Measurements from ENCODE around the gene TMEM19.
"Not testable (repeated sequence)": the region's sequence is repeated elsewhere in the genome, so short reads cannot be mapped to it uniquely, and the experiment has no call there.

Gene TMEM19

GRCh38 chr12:71665090-71665463 lies 20.8 kb upstream of the TMEM19 start:
- no peak for DNase-seq (ENCODE audit: low read depth in 2 of 2)

- no peak for DNase-seq (ENCODE audit: low read depth in 2 of 2)
Measured at GRCh38 chr12:71666259-71666658, 19.6 kb upstream of the TMEM19 start.

DNA sequence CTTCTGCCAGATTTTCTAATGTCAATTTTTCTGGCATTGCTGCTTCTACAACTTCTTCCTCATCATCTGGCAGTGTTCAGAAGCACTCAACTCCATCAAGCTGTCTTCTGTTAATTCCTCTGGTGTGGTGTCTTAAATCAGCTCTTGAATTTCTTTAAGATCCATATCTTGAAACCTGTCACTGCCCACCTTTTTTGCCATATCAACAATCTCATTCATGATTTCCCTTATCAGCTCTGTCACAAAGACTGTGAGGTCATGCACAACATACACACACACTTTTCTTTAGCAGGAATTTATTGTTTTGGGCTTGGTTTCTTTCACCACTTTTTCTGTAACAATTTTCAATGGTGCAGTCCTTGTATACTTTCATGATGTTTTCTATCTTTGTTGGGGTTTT lies 14.6 kb upstream of the TMEM19 start:
- DNase-seq (ENCODE audit: low read depth in 2 of 2), result no peak

- no peak for DNase-seq (ENCODE audit: low read depth in 2 of 2)
Measured at GRCh38 chr12:71671816-71672215, 14.1 kb upstream of the TMEM19 start.

- DNase-seq (ENCODE audit: low read depth in 2 of 2), result no peak
Measured at GRCh38 chr12:71682466-71682865, 3.4 kb upstream of the TMEM19 start.

GRCh38 chr12:71683633-71684032 lies 2.2 kb upstream of the TMEM19 start:
- DNase-seq (ENCODE audit: low read depth in 2 of 2), result no peak

- no peak for DNase-seq (ENCODE audit: low read depth in 2 of 2)
Measured at GRCh38 chr12:71684081-71684480, 1.8 kb upstream of the TMEM19 start.

DNA sequence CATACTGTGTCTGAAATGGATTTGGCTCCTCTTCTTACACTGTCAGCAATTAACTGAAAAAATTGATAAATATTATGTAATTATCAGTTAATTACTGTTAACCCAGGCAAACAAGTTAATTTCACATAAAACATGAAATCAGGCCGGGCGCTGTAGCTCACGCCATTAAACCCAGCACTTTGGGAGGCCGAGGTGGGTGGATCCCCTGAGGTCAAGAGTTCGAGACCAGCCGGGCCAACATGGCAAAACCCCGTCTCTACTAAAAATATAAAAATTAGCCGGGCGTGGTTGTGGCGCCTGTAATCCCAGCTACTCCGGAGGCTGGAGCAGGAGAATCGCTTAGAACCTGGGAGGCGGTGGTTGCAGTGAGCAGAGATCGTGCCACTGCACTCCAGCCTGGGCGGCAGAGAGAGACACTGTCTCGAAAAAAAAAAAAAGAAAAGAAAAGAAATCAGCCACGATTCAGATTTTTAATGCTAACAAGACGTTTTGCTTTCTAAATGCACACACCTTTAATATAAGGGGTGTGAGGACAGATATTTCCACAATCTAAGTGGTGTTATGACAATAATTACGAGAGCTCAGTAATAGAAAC lies 473 bp upstream of the TMEM19 start:
- DNase-seq (ENCODE audit: low read depth in 2 of 2), result no peak

DNA sequence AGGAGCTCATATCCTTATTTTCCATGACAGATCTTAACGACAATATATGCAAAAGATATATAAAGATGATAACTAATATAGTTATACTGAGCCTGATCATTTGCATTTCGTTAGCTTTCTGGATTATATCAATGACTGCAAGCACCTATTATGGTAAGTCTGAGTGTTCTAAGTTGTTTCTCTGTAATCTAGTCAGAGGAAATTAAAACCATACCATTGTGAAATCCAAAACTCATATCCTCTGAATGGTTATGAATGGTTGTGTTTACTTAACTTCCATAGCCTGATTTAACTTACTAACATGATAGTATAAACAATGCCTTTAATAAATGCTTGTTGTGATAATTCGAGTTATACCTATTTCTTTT lies 760 bp downstream of the TMEM19 start:
- no peak for DNase-seq (ENCODE audit: low read depth in 2 of 2)

GRCh38 chr12:71687172-71687571 lies 1.3 kb downstream of the TMEM19 start:
- not testable (repeated sequence) for DNase-seq (ENCODE audit: low read depth in 2 of 2)

DNA sequence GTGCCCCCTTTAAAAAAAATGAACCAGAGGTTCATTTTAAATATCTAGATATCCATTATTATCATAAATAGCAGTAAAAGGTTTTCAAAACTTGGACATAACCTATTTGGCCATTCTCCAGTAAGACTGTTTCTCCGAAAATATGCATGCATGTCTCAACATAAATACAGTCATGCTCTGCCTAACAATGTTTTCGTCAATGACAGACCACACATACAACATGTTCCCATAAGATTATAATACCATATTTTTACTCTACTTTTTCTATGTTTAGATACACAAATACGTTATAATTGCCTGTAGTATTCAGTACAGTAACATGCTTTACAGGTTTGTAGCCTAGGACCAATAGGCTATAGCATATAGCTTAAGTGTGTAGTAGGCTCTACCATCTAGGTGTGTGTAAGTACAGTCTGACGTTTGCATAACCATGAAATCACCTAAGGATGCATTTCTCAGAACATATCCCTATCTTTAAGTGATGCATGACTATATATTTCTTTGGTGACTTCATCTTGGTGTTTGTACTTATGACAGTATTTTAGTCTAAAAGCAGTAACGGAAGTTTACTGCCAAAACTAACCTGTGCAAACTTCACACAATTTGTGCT lies 3.2 kb downstream of the TMEM19 start:
- no peak for DNase-seq (ENCODE audit: low read depth in 2 of 2)

- DNase-seq (ENCODE audit: low read depth in 2 of 2), result no peak
Measured at GRCh38 chr12:71691504-71692129, 5.7 kb downstream of the TMEM19 start.

GRCh38 chr12:71693126-71693525 lies 7.2 kb downstream of the TMEM19 start:
- no peak for DNase-seq (ENCODE audit: low read depth in 2 of 2)

DNA sequence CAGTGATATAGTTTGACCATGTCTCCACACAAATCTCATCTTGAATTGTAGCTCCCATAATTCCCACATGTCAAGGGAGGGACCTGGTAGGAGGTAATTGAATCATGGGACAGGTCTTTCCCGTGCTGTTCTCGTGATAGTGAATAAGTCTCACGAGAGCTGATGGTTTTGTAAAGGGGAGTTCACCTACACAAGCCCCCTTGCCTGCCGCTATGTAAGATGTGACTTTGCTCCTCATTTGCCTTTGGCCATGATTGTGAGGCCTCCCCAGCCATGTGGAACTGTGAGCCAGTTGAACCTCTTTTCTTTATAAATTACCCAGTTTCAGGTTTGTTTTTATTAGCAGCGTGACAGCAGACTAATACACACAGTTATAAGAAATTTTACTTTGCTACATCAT lies 7.8 kb downstream of the TMEM19 start:
- DNase-seq (ENCODE audit: low read depth in 2 of 2), result not testable (repeated sequence)

- no peak for DNase-seq (ENCODE audit: low read depth in 2 of 2)
Measured at GRCh38 chr12:71694099-71694820, 8.4 kb downstream of the TMEM19 start.

DNA sequence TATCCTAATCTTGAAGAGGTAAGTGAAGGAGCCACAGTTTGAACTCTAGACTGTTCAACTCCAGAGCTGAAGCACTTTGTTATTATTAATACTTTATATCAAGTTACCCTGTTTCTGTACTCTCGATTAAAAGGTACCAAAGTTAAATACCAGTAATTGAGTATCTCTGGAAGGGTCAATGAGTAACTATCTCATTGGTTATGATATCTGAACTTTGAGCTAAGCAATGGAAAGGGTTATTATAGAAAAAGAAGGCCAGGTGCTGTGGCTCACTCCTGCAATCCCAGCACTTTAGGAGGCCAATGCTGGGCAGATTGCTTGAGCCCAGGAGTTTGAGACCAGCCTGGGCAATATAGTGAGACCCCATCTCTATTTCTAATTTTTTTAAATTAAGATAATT lies 9.9 kb downstream of the TMEM19 start:
- DNase-seq (ENCODE audit: low read depth in 2 of 2), result no peak

- DNase-seq (ENCODE audit: low read depth in 2 of 2), result not testable (repeated sequence)
Measured at GRCh38 chr12:71702181-71702580, 16.3 kb downstream of the TMEM19 start.

DNA sequence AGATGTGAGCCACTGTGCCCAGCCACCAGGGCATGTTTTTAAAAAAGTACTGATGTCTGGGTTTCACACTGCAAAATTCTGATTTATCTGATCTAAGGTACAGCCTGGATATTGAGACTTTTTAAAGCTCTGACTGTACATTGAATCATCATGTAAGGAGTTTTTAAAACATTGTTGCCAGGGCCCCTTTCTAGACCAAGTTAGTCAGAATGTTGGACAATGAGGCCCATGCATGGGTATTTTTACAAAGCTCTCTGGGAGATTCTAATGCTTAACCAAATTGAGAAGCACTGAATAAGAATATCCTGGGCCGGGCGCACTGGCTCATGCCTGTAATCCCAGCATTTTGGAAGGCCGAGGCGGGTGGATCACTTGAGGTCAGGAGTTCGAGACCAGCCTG lies 16.7 kb downstream of the TMEM19 start:
- DNase-seq (ENCODE audit: low read depth in 2 of 2), result no peak

- DNase-seq (ENCODE audit: low read depth in 2 of 2), result no peak
Measured at GRCh38 chr12:71703206-71703605, 17.3 kb downstream of the TMEM19 start.

DNA sequence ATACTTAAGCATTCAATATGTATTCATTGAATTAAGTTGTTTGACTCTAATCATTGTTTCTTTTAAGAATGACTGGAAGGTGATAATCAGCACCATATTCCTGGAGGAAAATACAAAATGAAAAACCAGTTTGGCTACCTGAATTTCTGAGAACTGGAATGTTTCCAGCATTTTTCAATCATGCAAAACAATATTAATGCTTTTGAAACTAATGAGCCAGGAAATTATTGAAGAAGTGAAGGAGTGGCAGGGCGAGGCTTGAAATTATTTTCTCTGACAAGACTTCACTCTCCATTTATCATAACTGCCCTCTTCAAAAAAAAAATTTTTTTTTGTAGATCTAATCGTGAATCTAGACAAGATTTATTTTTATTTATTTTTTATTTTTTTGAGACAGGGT lies 19.0 kb downstream of the TMEM19 start:
- no peak for DNase-seq (ENCODE audit: low read depth in 2 of 2)

- no peak for DNase-seq (ENCODE audit: low read depth in 2 of 2)
Measured at GRCh38 chr12:71708658-71709057, 22.8 kb downstream of the TMEM19 start.

- DNase-seq (ENCODE audit: low read depth in 2 of 2), result no peak
Measured at GRCh38 chr12:71710276-71711125, 24.6 kb downstream of the TMEM19 start.

Data from stimulated activated CD4-positive, alpha-beta T cell treated with anti-CD3 and anti-CD28 coated beads, Interleukin-12 subunit alpha, Interleukin-12 subunit beta, amount 100 ng/mL, for 24 hours (primary cell).